ENCODE data around the gene SASH1.
A peak's percentile ranks its signal among the peaks of the same experiment; 100 is the strongest.

SASH1 gene

GRCh38 chr6:148342350-148343046 is at the start of gene SASH1:
SASH1 (plus strand) TSS chr6:148342838; CDS start chr6:148343068, 230 bp downstream.
- in situ Hi-C loops (cut with MboI; ENCODE audit: low pct_unique_long_range_greater_than_20kb, low sequenced_read_pairs) = no loop called here
- DNase-seq = peak; percentile 18

DNA sequence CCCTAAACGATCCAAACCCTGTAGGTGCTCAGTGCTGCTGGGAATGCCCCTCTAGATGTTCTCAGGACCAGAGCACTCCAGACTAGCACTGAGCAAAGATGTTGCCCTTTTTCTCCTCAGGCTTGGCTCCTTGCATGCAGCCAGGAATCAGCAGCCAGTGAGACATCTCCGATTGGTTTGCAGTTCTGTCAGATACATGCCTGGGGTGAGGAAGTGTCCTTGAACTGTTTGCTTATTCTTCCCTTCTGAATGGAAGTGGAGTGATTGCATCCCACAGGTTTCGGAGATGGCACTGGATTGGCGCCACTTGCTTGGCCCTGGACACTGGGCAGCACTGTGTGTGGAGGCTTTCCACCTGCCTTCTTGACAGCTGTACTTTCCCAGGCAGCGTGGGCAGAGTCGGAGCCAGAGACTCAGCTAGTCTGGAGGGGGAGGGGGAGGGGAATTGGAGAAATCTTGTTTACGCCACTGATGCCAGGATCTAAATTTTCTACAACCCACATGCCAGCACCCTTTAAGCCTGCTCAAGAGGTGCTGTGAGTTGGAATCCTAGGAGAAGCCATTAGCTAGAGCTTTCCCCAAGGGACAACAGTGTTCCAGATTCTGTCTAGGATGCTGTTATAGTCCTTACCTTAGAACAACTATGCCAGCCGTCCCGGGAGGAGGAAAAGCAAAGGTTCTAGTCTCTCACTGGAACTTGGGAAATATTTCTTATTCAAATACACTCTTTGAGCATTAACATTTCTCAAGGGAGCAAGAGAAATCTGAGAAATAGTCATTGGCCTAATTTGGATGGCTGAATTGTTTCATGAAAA is 49.2 kb upstream of the SASH1 start:
- in situ Hi-C loops (cut with MboI; ENCODE audit: low pct_unique_long_range_greater_than_20kb, low sequenced_read_pairs) = no loop called here
- DNase-seq = no peak

DNA sequence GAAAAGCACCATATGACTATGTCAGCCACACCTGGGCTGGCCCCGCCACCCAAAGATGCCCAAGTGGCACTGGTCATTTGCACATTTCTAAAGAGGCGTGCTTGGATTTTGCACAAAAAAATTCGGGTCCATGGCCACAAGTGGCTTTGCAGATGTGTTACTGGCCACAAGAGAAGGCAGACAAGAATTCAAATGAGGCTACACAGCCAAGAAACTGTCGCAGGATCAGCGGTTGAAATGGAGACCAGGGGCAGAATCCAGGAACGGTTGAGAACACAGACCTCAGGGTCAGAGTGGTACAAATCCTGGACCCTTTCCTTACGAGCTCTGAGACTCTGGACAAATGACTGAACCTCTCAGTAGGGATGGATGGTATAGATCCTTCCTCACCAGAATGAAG is 48.6 kb upstream of the SASH1 start:
- in situ Hi-C loops (cut with MboI; ENCODE audit: low pct_unique_long_range_greater_than_20kb, low sequenced_read_pairs) = no loop called here
- no peak for DNase-seq

GRCh38 chr6:148295261-148295887 is 47.3 kb upstream of the SASH1 start:
- no peak for DNase-seq
- in situ Hi-C loops (cut with MboI; ENCODE audit: low pct_unique_long_range_greater_than_20kb, low sequenced_read_pairs) = no loop called here

- DNase-seq = no peak
- in situ Hi-C loops (cut with MboI; ENCODE audit: low pct_unique_long_range_greater_than_20kb, low sequenced_read_pairs) = no loop called here
Measured at GRCh38 chr6:148296771-148297170, 45.9 kb upstream of the SASH1 start.

DNA sequence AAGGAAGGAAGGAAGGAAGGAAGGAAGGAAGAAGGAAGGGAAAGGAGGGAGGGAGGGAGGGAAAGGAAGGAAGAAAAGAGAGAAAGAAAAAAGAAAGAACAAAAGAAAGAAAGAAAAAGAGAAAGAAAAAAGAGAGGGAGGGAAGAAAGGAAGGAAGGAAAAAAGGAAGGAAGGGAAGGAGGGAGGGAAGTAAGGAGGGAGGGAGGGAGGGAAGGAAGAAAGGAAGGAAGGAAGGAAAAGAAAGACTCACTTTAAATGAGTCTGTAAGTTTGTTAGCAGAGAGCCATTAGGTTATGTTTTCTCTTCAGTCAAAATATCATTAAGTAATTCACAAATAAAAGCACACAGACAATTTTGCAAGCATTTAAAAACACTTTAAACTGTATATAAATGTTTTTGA is 44.0 kb upstream of the SASH1 start:
- in situ Hi-C loops (cut with MboI; ENCODE audit: low pct_unique_long_range_greater_than_20kb, low sequenced_read_pairs) = no loop called here
- DNase-seq = no peak

GRCh38 chr6:148303616-148304015 is 39.0 kb upstream of the SASH1 start:
- in situ Hi-C loops (cut with MboI; ENCODE audit: low pct_unique_long_range_greater_than_20kb, low sequenced_read_pairs) = no loop called here
- no peak for DNase-seq

DNA sequence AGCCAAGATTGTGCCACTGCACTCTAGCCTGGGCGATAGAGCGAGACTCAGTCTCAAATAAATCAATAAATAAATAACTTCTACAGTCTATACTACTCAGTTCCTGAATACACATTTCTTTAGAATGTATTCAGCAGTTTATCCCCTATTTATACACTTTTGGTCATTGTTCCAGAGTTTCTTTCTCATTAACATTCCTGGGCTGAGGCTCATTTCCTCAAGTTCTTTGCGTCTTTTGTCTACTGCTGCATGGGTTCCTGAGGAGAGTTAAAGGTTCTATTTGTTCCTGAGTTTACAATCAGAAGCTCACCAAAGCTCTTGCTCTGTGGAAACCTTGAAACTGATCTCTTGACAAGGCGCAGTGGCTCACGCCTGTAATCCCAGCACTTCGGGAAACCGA is 37.7 kb upstream of the SASH1 start:
- DNase-seq = no peak
- in situ Hi-C loops (cut with MboI; ENCODE audit: low pct_unique_long_range_greater_than_20kb, low sequenced_read_pairs) = no loop called here

- no peak for DNase-seq
- in situ Hi-C loops (cut with MboI; ENCODE audit: low pct_unique_long_range_greater_than_20kb, low sequenced_read_pairs) = no loop called here
Measured at GRCh38 chr6:148306286-148306685, 36.4 kb upstream of the SASH1 start.

GRCh38 chr6:148307405-148307804 is 35.2 kb upstream of the SASH1 start:
- no peak for DNase-seq
- in situ Hi-C loops (cut with MboI; ENCODE audit: low pct_unique_long_range_greater_than_20kb, low sequenced_read_pairs) = no loop called here

- in situ Hi-C loops (cut with MboI; ENCODE audit: low pct_unique_long_range_greater_than_20kb, low sequenced_read_pairs) = no loop called here
- DNase-seq = no peak
Measured at GRCh38 chr6:148309301-148309700, 33.3 kb upstream of the SASH1 start.

DNA sequence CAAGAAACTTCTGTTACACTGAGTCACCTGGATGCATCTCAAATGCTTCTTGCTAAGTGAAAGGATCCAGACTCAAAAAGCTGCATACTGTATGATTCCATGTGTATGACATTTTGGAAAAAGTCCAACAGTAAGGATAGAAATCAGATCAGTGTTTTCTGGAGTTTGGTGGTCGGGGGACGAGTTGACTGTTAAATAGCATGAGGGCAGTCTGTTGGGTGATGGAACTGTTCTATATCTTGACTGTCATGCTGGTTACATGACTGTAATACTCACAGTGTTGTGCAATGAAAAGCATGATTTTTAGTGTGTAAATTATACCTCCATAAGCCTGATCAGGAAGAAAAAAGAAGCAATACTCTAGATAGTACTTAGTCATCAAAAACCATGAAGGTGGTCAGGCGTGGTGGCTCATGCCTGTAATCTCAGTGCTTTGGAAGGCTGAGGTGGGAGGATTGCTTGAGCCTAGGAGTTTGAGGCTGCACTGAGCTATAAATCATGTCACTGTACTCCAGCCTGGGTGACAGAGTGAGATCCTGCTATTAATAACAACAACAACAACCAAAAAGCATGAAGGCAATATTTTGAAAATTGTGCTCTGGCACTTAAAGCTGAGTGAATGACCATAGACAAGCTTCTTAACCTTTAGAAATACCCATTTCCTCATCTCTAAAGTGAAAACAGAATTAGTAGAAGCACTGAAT is 30.5 kb upstream of the SASH1 start:
- in situ Hi-C loops (cut with MboI; ENCODE audit: low pct_unique_long_range_greater_than_20kb, low sequenced_read_pairs) = no loop called here
- no peak for DNase-seq

DNA sequence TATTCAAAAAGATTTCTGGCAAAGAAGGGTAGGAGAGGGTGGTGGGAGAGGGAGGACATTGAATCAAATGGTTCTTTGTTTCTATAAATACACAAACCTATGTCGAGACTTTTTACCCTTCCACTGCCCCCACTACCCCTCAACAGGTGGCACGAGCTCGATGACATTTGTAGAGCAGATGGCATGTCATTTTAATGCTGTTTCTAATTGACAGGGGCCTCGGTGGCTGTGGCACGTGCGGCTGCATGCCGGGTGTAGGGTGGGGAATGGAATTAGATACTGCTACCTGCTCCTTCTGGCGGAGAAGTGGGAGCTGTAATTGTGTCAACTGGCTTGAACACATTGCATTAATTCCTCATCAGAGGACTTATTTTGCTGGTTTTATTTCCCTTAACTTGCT is 29.1 kb upstream of the SASH1 start:
- in situ Hi-C loops (cut with MboI; ENCODE audit: low pct_unique_long_range_greater_than_20kb, low sequenced_read_pairs) = no loop called here
- no peak for DNase-seq

- in situ Hi-C loops (cut with MboI; ENCODE audit: low pct_unique_long_range_greater_than_20kb, low sequenced_read_pairs) = no loop called here
- DNase-seq = no peak
Measured at GRCh38 chr6:148316308-148316707, 26.3 kb upstream of the SASH1 start.

GRCh38 chr6:148317051-148317450 is 25.6 kb upstream of the SASH1 start:
- DNase-seq = no peak
- in situ Hi-C loops (cut with MboI; ENCODE audit: low pct_unique_long_range_greater_than_20kb, low sequenced_read_pairs) = no loop called here

DNA sequence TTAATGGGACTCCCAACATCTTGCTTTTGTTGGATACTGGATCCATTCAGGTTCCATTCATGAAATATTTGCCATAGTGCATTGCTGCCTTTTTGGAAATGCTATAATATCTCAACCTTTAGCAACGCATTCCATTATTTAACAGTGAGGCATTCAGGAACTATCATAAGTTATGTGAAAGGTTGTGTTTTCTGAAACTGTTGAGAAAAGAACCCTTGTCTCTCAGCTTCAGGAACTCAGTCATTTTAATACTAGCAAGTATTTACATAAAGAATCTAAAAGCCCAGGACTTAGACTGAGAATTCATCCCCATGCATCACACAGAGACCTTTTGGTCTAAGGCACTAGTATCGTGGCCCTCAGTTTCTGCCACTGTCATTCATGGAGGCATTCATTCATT is 24.9 kb upstream of the SASH1 start:
- DNase-seq = no peak
- in situ Hi-C loops (cut with MboI; ENCODE audit: low pct_unique_long_range_greater_than_20kb, low sequenced_read_pairs) = no loop called here

- no peak for DNase-seq
- in situ Hi-C loops (cut with MboI; ENCODE audit: low pct_unique_long_range_greater_than_20kb, low sequenced_read_pairs) = no loop called here
Measured at GRCh38 chr6:148322704-148323103, 19.9 kb upstream of the SASH1 start.

DNA sequence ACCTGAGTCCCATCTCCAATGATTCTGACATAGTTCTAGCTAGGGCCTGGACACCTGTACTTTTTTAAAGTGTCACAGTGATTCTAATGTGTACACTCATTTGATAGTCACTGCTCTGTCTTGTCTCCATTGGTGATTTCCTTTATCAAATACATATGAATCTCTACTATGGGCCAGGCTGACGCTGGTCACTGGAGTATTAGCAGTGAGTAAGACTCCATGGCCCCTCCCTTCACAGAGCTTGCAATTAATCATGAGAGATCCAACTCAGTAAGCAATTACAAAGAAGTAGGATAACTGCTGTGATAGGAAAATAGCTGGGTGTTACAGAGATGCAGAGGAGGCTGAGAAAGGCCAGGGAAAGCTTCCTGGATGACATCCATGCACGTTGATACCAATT is 19.3 kb upstream of the SASH1 start:
- DNase-seq = no peak
- in situ Hi-C loops (cut with MboI; ENCODE audit: low pct_unique_long_range_greater_than_20kb, low sequenced_read_pairs) = no loop called here

DNA sequence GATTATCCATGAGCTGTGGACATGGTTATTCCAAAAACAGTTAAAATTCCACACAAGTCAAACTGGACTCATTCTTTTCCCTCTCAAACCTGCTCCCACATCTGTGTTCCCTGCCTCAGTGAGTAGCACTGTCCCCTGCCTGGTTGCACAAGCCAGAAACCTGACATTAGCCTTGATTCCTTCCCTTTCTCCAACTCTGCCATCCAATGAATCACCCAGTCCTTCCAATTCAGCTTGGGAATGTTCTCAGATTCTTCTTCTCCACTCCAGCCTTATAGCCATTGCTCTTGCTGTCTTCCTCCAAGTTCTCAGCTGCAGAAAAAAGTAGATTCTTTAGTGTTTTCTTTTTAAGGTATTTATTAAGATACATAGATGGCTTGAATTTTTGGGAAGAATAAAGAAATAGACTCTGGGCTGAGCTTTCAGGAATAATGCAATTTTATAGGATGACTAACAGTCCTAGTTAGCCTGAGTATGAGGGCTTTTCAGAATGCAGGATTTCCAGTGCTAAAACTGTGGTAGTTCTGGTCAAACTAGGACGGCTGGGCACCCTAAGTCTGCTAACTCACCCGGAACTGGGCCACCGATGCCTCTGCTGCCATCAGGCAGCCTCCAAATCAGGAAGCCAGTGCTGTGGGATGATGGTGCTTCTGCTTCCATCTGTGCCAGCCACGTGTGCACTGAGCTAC is 18.2 kb upstream of the SASH1 start:
- in situ Hi-C loops (cut with MboI; ENCODE audit: low pct_unique_long_range_greater_than_20kb, low sequenced_read_pairs) = no loop called here
- no peak for DNase-seq
